Esophagus muscularis mucosa (tissue), 4 donors: ENCODE data around the gene MTREX. TPM values are rescaled to one million over a fixed set of nuclear protein-coding genes. Genes with fewer than 3 reads are reported as not detected.

Experiments
- DNase-seq: peaks from one replicate; pipeline ENCODE4 v3.0.0-alpha.2; 2017; ENCODE audit errors: extremely low spot score
- H3K27ac ChIP-seq, 4 donors: fragments of 200-600 bp; sonication (generic); replicated peaks in 1 of 4; 1 replicate in 3 of 4; 2 replicates in 1 of 4; pipeline ENCODE4 v1.5.1; 2016 to 2019; ENCODE audit warnings: mild to moderate bottlenecking in 1 of 4
- H3K27me3 ChIP-seq, 4 donors: fragments of 200-600 bp; sonication (generic); one replicate each; pipeline versions ENCODE4 v1.5.1 to v1.6.0; 2016 to 2019
- H3K36me3 ChIP-seq, 4 donors: fragments of 200-600 bp; sonication (generic); one replicate each; pipeline ENCODE4 v1.5.1; 2016 to 2019
- H3K4me1 ChIP-seq, 4 donors: fragments of 200-600 bp; sonication (generic); one replicate each; pipeline ENCODE4 v1.5.1; 2016 to 2019
- H3K4me3 ChIP-seq, 4 donors: fragments of 200-600 bp; sonication (generic); 1 replicate in 2 of 4; 2 replicates in 2 of 4; pipeline ENCODE4 v1.5.1; 2016 to 2019; ENCODE audit warnings: mild to moderate bottlenecking in 4 of 4, moderate library complexity in 1 of 4
- H3K9me3 ChIP-seq, 4 donors: fragments of 200-600 bp; sonication (generic); 1 replicate in 3 of 4; 2 replicates in 1 of 4; pipeline ENCODE4 v1.5.1; 2016 to 2019
- CTCF ChIP-seq, 3 experiments: fragments of 200-600 bp in 2 of 3; fragments of 450-650 bp in 1 of 3; sonication (generic) in 2 of 3; IDR thresholded peaks; one replicate each; pipeline ENCODE4 v1.5.1; 2017 to 2019; ENCODE audit warnings: antibody characterized with exemption in 3 of 3, mild to moderate bottlenecking in 2 of 3, moderate library complexity in 1 of 3
- EP300 ChIP-seq: sonication (generic); formaldehyde crosslinking; IDR thresholded peaks from one replicate; pipeline ENCODE4 v1.6.1; 2017; ENCODE audit warnings: antibody characterized with exemption
- POLR2A ChIP-seq: fragments of 450-650 bp; IDR thresholded peaks from one replicate; pipeline ENCODE4 v1.6.1; 2017; ENCODE audit warnings: antibody characterized with exemption, moderate library complexity, mild to moderate bottlenecking, low read depth
- POLR2AphosphoS5 ChIP-seq, 2 donors: sonication (generic); formaldehyde crosslinking; IDR thresholded peaks; one replicate each; pipeline ENCODE4 v1.6.1; 2017; ENCODE audit warnings: antibody characterized with exemption in 2 of 2
- WGBS: methylation state at CpG from one replicate; pipeline ENCODE4 v1.1.5; 2018; 5-methylcytosine and 5-hydroxymethylcytosine counted together
- intact Hi-C: fragments of 100-400 bp; cut with DNase I; formaldehyde crosslinking; loops from one replicate; pipeline ENCODE4 v1.15.1; 2023
- total RNA-seq, 4 donors: library from RNA; depleted of rRNA; stranded (reverse); fragments of >200 nt; gene quantifications; one replicate each; pipeline versions ENCODE4 v1.1.0 to v1.2.1, GENCODE V29; 2016

Gene MTREX
- total RNA-seq, 4 donors from 2014 or later, result 53.7 to 64.0 (median 62.3) TPM

GRCh38 chr5:55286411-55286933, 21.3 kb upstream of the MTREX start:
- WGBS, result 71% methylated on average over 1 of the region's 1 CpG

GRCh38 chr5:55289808-55290207, 18.0 kb upstream of the MTREX start:
- Histone ChIP-seq H3K4me1 (no peaks in the 10 kb centered on the region), H3K36me3 (peaks cover 53 to 100% (median 89%) of the 10 kb centered on the region in 4 donors), H3K9me3 (no peaks in the 10 kb centered on the region), H3K27me3 (no peaks in the 10 kb centered on the region), H3K27ac (no peak overlapping the region), H3K4me3 (no peak overlapping the region)
- no peak for DNase-seq
- TF ChIP-seq EP300 (no peak), POLR2A (no peak)
- intact Hi-C loops, result no loop called here

More at GRCh38 chr5:55286411-55286933, 21.3 kb upstream of the MTREX start:
- H3K9me3 ChIP-seq, result no peaks in the 10 kb centered on the region
- no peak overlapping the region for H3K4me3 ChIP-seq
- intact Hi-C loops, result no loop called here
- no peaks in the 10 kb centered on the region for H3K27me3 ChIP-seq
- TF ChIP-seq EP300 (no peak), POLR2AphosphoS5 (IDR thresholded peaks at IDR 0.05) (no peak), CTCF (IDR thresholded peaks at IDR 0.05) (no peak), POLR2A (no peak)
- H3K27ac ChIP-seq, result no peak overlapping the region
- H3K4me1 ChIP-seq, result no peaks in the 10 kb centered on the region
- DNase-seq, result no peak
- peaks cover 33 to 100% (median 87%) of the 10 kb centered on the region in 4 donors for H3K36me3 ChIP-seq

- Histone ChIP-seq H3K9me3 (no peaks in the 10 kb centered on the region), H3K4me3 (no peak overlapping the region), H3K27ac (no peak overlapping the region), H3K36me3 (peaks cover 55 to 100% (median 86%) of the 10 kb centered on the region in 4 donors), H3K4me1 (no peaks in the 10 kb centered on the region), H3K27me3 (no peaks in the 10 kb centered on the region)
- TF ChIP-seq CTCF (IDR thresholded peaks at IDR 0.05), result no peak
- TF ChIP-seq POLR2AphosphoS5 (IDR thresholded peaks at IDR 0.05), result no peak
- TF ChIP-seq POLR2A, result no peak
- TF ChIP-seq EP300, result no peak
- intact Hi-C loops, result no loop called here
- DNase-seq, result no peak
- WGBS, result 92% methylated on average over 2 of the region's 2 CpGs
These were observed 16.8 kb upstream of the MTREX start for GRCh38 chr5:55290991-55291390.

GRCh38 chr5:55294935-55295334, 12.9 kb upstream of the MTREX start:
- H3K27ac ChIP-seq, result no peak overlapping the region
- H3K36me3 ChIP-seq, result peaks cover 35 to 69% (median 54%) of the 10 kb centered on the region in 4 donors
- H3K9me3 ChIP-seq, result no peaks in the 10 kb centered on the region
- no peak for DNase-seq
- H3K4me3 ChIP-seq, result no peak overlapping the region
- H3K27me3 ChIP-seq, result no peaks in the 10 kb centered on the region
- intact Hi-C loops, result no loop called here
- H3K4me1 ChIP-seq, result no peaks in the 10 kb centered on the region
- WGBS, result 100% methylated on average over 1 of the region's 1 CpG
- TF ChIP-seq POLR2AphosphoS5 (IDR thresholded peaks at IDR 0.05), result no peak
- no peak for TF ChIP-seq EP300
- TF ChIP-seq POLR2A, result no peak

GRCh38 chr5:55300890-55301289, 6.9 kb upstream of the MTREX start:
- TF ChIP-seq POLR2A (no peak), CTCF (IDR thresholded peaks at IDR 0.05) (no peak), POLR2AphosphoS5 (IDR thresholded peaks at IDR 0.05) (no peak), EP300 (no peak)
- intact Hi-C loops, result no loop called here
- WGBS, result 95% methylated on average over 2 of the region's 2 CpGs
- DNase-seq, result no peak
- no peak overlapping the region for H3K27ac ChIP-seq
- H3K36me3 ChIP-seq, result peaks cover 0 to 20% (median 11%) of the 10 kb centered on the region in 4 donors
- no peaks in the 10 kb centered on the region for H3K27me3 ChIP-seq
- H3K9me3 ChIP-seq, result peaks cover 0 to 6% (median 1%) of the 10 kb centered on the region in 4 donors
- no peak overlapping the region for H3K4me3 ChIP-seq
- peaks cover 20 to 29% (median 28%) of the 10 kb centered on the region in 4 donors for H3K4me1 ChIP-seq
